IMR-90 (cell line): ENCODE measurements around the gene TIMM10. TPM values are rescaled to one million over a fixed set of nuclear protein-coding genes. Genes with fewer than 3 reads are reported as not detected.

Experiments used
- ATAC-seq: fragments of 200-7000 bp; cut with Tn5 transposase; 2 replicates; pipeline ENCODE4 v1.9.1; 2020; ENCODE audit warnings: low read depth, mild to moderate bottlenecking, moderate library complexity
- BruUV-seq: library from RNA; stranded (reverse); fragments of 400-500 nt; replicated peaks from 2 replicates; lab custom pipeline; 2021; lab: Mats Ljungman, UMichigan
- CTCF ChIA-PET: fragments of 300-600 bp; formaldehyde crosslinking; extraction: SDS; loops from one replicate; lab custom pipeline; 2021; ENCODE audit warnings: antibody characterized with exemption; lab: Yijun Ruan, JAX
- POLR2A ChIA-PET: fragments of 300-600 bp; sonication (Branson Sonifier 250); formaldehyde crosslinking; loops from one replicate; lab custom pipeline; 2022; ENCODE audit warnings: antibody characterized with exemption; ENCODE audit not compliant: unreplicated experiment; lab: Charles Lee
- DNase-seq: peaks from one replicate; pipeline ENCODE4 v3.0.0; 2013
- H2AFZ ChIP-seq: replicated peaks from 2 replicates; pipeline ENCODE3; 2013; ENCODE audit warnings: low read length, mild to moderate bottlenecking; ENCODE audit not compliant: poor library complexity
- H2AK5ac ChIP-seq: 2 replicates; pipeline ENCODE4 v1.6.1; 2013; ENCODE audit warnings: low read depth, low read length, inconsistent platforms
- H2AK9ac ChIP-seq: replicated peaks from 2 replicates; pipeline ENCODE3; 2013; ENCODE audit warnings: mild to moderate bottlenecking, low read depth, low read length, moderate library complexity; ENCODE audit not compliant: poor library complexity
- H2BK120ac ChIP-seq: 2 replicates; pipeline ENCODE4 v1.6.1; 2013; ENCODE audit warnings: low read depth, low read length, inconsistent platforms
- H2BK15ac ChIP-seq: 3 replicates; pipeline ENCODE4 v1.6.1; 2013; ENCODE audit warnings: low read depth, low read length, inconsistent platforms
- H2BK20ac ChIP-seq: 2 replicates; pipeline ENCODE4 v1.6.1; 2013; ENCODE audit warnings: low read depth, mild to moderate bottlenecking, inconsistent platforms, low read length, moderate library complexity
- H2BK5ac ChIP-seq: 2 replicates; pipeline ENCODE4 v1.6.1; 2013; ENCODE audit warnings: mild to moderate bottlenecking, low read depth, low read length, inconsistent platforms; ENCODE audit not compliant: poor library complexity, severe bottlenecking
- H3K14ac ChIP-seq: replicated peaks from 2 replicates; pipeline ENCODE4 v1.6.1; 2013; ENCODE audit warnings: low read depth, low read length, inconsistent platforms
- H3K18ac ChIP-seq: 2 replicates; pipeline ENCODE4 v1.6.1; 2013; ENCODE audit warnings: low read depth, low read length, control low read depth
- H3K23ac ChIP-seq: 2 replicates; pipeline ENCODE4 v1.6.1; 2013; ENCODE audit warnings: low read depth, low read length, inconsistent platforms
- H3K27ac ChIP-seq: 2 replicates; pipeline ENCODE4 v1.5.1; 2013; ENCODE audit warnings: mild to moderate bottlenecking, control low read depth, low read length; ENCODE audit not compliant: insufficient read depth
- H3K27me3 ChIP-seq: 2 replicates; pipeline ENCODE4 v1.6.1; 2013; ENCODE audit warnings: low read length; ENCODE audit not compliant: control insufficient read depth, insufficient read depth
- H3K36me3 ChIP-seq: 2 replicates; pipeline ENCODE4 v1.6.1; 2013; ENCODE audit warnings: low read length, mixed read lengths; ENCODE audit not compliant: control insufficient read depth, insufficient read depth
- H3K4ac ChIP-seq: 2 replicates; pipeline ENCODE4 v1.6.1; 2013; ENCODE audit warnings: low read depth, low read length, inconsistent platforms
- H3K4me1 ChIP-seq: 2 replicates; pipeline ENCODE4 v1.6.1; 2013; ENCODE audit warnings: low read length, mixed read lengths; ENCODE audit not compliant: control insufficient read depth, insufficient read depth
- H3K4me2 ChIP-seq: 2 replicates; pipeline ENCODE4 v1.6.1; 2013; ENCODE audit warnings: low read depth, mild to moderate bottlenecking, control low read depth, low read length, moderate library complexity
- H3K4me3 ChIP-seq: 2 replicates; pipeline ENCODE4 v1.5.1; 2013; ENCODE audit warnings: low read depth, mild to moderate bottlenecking, control low read depth, low read length, moderate library complexity; ENCODE audit not compliant: insufficient read depth
- H3K56ac ChIP-seq: 2 replicates; pipeline ENCODE4 v1.6.1; 2013; ENCODE audit warnings: low read length, inconsistent platforms; ENCODE audit not compliant: insufficient read depth; ENCODE audit errors: extremely low read depth
- H3K79me1 ChIP-seq, 2 experiments: 2 replicates each; pipeline ENCODE4 v1.6.1; 2013; ENCODE audit warnings: low read length in 2 of 2, inconsistent platforms in 1 of 2, low read depth in 1 of 2
- H3K9ac ChIP-seq: 2 replicates; pipeline ENCODE4 v1.6.1; 2013; ENCODE audit warnings: low read depth, low read length, control low read depth
- H3K9me1 ChIP-seq: 2 replicates; pipeline ENCODE4 v1.6.1; 2013; ENCODE audit warnings: low read length, inconsistent platforms; ENCODE audit not compliant: insufficient read depth
- H3K9me3 ChIP-seq: 2 replicates; pipeline ENCODE4 v1.6.1; 2013; ENCODE audit warnings: low read length; ENCODE audit not compliant: control insufficient read depth, insufficient read depth
- H4K20me1 ChIP-seq: 2 replicates; pipeline ENCODE4 v1.6.1; 2013; ENCODE audit warnings: low read length, inconsistent platforms; ENCODE audit not compliant: insufficient read depth
- H4K5ac ChIP-seq: 2 replicates; pipeline ENCODE4 v1.6.1; 2013; ENCODE audit warnings: mild to moderate bottlenecking, low read depth, low read length, control low read depth
- H4K8ac ChIP-seq, 2 experiments: 2 replicates each; pipeline ENCODE4 v1.6.1; 2013; ENCODE audit warnings: low read depth in 2 of 2, low read length in 2 of 2, control low read depth in 1 of 2, inconsistent platforms in 1 of 2
- H4K91ac ChIP-seq: 2 replicates; pipeline ENCODE4 v1.6.1; 2013; ENCODE audit warnings: low read depth, low read length, inconsistent platforms; ENCODE audit not compliant: insufficient read depth
- BHLHE40 ChIP-seq: fragments of 150-350 bp; IDR thresholded peaks from 2 replicates; pipeline ENCODE4 v1.6.1; 2016; ENCODE audit warnings: mild to moderate bottlenecking, low read depth, low read length
- CEBPB ChIP-seq: IDR thresholded peaks from 2 replicates; pipeline ENCODE4 v1.6.1; 2012; ENCODE audit warnings: low read depth, low read length, improper control_type of control experiment
- CHD1 ChIP-seq: IDR thresholded peaks from 2 replicates; pipeline ENCODE4 v1.6.1; 2012; ENCODE audit warnings: low read depth, low read length, improper control_type of control experiment
- CTCF ChIP-seq: conservative IDR thresholded peaks from 2 replicates; pipeline ENCODE4 v1.5.1; 2012; ENCODE audit warnings: mild to moderate bottlenecking, low read depth, low read length, improper control_type of control experiment
- ELK1 ChIP-seq: fragments of 150-350 bp; IDR thresholded peaks from 2 replicates; pipeline ENCODE4 v1.6.1; 2016; ENCODE audit warnings: low read depth, mild to moderate bottlenecking, low read length, moderate library complexity, borderline replicate concordance
- FOS ChIP-seq: fragments of 150-350 bp; IDR thresholded peaks from 2 replicates; pipeline ENCODE4 v1.6.1; 2016; ENCODE audit warnings: low read depth, low read length
- MAFK ChIP-seq: IDR thresholded peaks from 2 replicates; pipeline ENCODE4 v1.6.1; 2012; ENCODE audit warnings: low read depth, low read length, improper control_type of control experiment
- MAZ ChIP-seq: IDR thresholded peaks from 2 replicates; pipeline ENCODE4 v1.6.1; 2012; ENCODE audit warnings: low read depth, mild to moderate bottlenecking, low read length, improper control_type of control experiment, moderate library complexity, borderline replicate concordance
- MXI1 ChIP-seq: IDR thresholded peaks from 2 replicates; pipeline ENCODE4 v1.6.1; 2012; ENCODE audit warnings: low read depth, mild to moderate bottlenecking, low read length, moderate library complexity, borderline replicate concordance
- NFE2L2 ChIP-seq: fragments of 150-350 bp; IDR thresholded peaks from 2 replicates; pipeline ENCODE4 v1.6.1; 2016; ENCODE audit warnings: low read depth, mild to moderate bottlenecking, low read length
- POLR2A ChIP-seq: IDR thresholded peaks from 2 replicates; pipeline ENCODE4 v1.6.1; 2012; ENCODE audit warnings: mild to moderate bottlenecking, low read depth, low read length
- RAD21 ChIP-seq: IDR thresholded peaks from 2 replicates; pipeline ENCODE4 v1.6.1; 2012; ENCODE audit warnings: low read length, improper control_type of control experiment
- RCOR1 ChIP-seq: IDR thresholded peaks from 2 replicates; pipeline ENCODE4 v1.6.1; 2012; ENCODE audit warnings: mild to moderate bottlenecking, low read length, improper control_type of control experiment; ENCODE audit not compliant: insufficient replicate concordance
- RFX5 ChIP-seq: IDR thresholded peaks from 2 replicates; pipeline ENCODE4 v1.8.0; 2012; ENCODE audit warnings: low read depth, mild to moderate bottlenecking, low read length, moderate library complexity
- SMC3 ChIP-seq: fragments of 150-350 bp; IDR thresholded peaks from 2 replicates; pipeline ENCODE4 v1.6.1; 2016; ENCODE audit warnings: low read depth, mild to moderate bottlenecking, antibody characterized with exemption, low read length, moderate library complexity
- USF2 ChIP-seq: fragments of 150-350 bp; IDR thresholded peaks from 2 replicates; pipeline ENCODE4 v1.6.1; 2017; ENCODE audit warnings: mild to moderate bottlenecking, antibody characterized with exemption, low read length, low read depth
- WGBS, 2 experiments: methylation state at CpG; one replicate each; pipeline versions ENCODE4 v1.1.5 to v1.1.7; 2013; ENCODE audit warnings: missing lambda C conversion rate in 2 of 2; ENCODE audit not compliant: insufficient read length in 1 of 2; ENCODE audit errors: extremely low coverage in 2 of 2; 5-methylcytosine and 5-hydroxymethylcytosine counted together
- dilution Hi-C: fragments of 300-500 bp; cut with HindIII; formaldehyde crosslinking; loops from one replicate; pipeline ENCODE4 v1.14.3; 2018; ENCODE audit warnings: low sequenced_read_pairs; ENCODE audit not compliant: unreplicated experiment
- in situ Hi-C: fragments of 300-500 bp; cut with MboI; formaldehyde crosslinking; loops from 3 replicates; pipeline ENCODE4 v1.14.3; 2019; ENCODE audit warnings: low sequenced_read_pairs, inconsistent platforms, mixed read lengths
- intact Hi-C: fragments of 100-400 bp; cut with micrococcal nuclease; formaldehyde crosslinking; loops from 2 replicates; pipeline ENCODE4 v1.10.0; 2022
- polyA plus RNA-seq, 3 experiments: library from polyadenylated mRNA; depleted of rRNA; stranded (reverse); fragments of >200 nt; gene quantifications; 2 replicates each; pipeline ENCODE4 v1.2.3, GENCODE V29; 2012; ENCODE audit warnings: low replicate concordance in 1 of 3
- total RNA-seq: library from RNA; depleted of rRNA; stranded (reverse); fragments of >200 nt; gene quantifications from 2 replicates; pipeline ENCODE4 v1.2.3, GENCODE V29; 2012

TIMM10 gene
- total and polyA plus RNA-seq, 2 of the 4 experiments (the other 2 are of a cell fraction), result 96.8 to 135 TPM

GRCh38 chr11:57560146-57560545 is 29.6 kb upstream of the TIMM10 start:
- Histone ChIP-seq H2BK20ac (no peak overlapping the region), H3K4me1 (no peaks in the 10 kb centered on the region), H4K8ac (no peak overlapping the region), H2AK9ac (no peak overlapping the region), H3K79me1 (0 out of 4 replicates have a peak, but pooled peaks cover 0 to 7% of the 10 kb centered on the region in 2 experiments), H2BK120ac (no peak overlapping the region), H2BK5ac (no peak overlapping the region), H4K91ac (no peak overlapping the region), H3K4me2 (no peak overlapping the region), H2BK15ac (no peak overlapping the region), H2AFZ (no peak overlapping the region), H3K36me3 (peaks cover 17% of the 10 kb centered on the region), H3K18ac (no peak overlapping the region), H3K9me1 (no peaks in the 10 kb centered on the region), H3K56ac (no peak overlapping the region), H3K4me3 (no peak overlapping the region), H3K23ac (no peak overlapping the region), H3K4ac (no peak overlapping the region), H3K14ac (no peak overlapping the region), H3K27me3 (no peaks in the 10 kb centered on the region), H4K20me1 (0 out of 2 replicates have a peak, but pooled peaks cover 6% of the 10 kb centered on the region), H2AK5ac (no peak overlapping the region; the same call in 1 of the 2 replicates), H3K9me3 (no peaks in the 10 kb centered on the region), H3K9ac (no peak overlapping the region), H3K27ac (no peak overlapping the region), H4K5ac (no peak overlapping the region)
- no peak for DNase-seq
- no peak for ATAC-seq
- intact Hi-C loops (no loop called here), in situ Hi-C loops (no loop called here), dilution Hi-C loops (no loop called here)
- POLR2A ChIA-PET, result no interaction called here
- BruUV-seq, result no TSS peak
- CTCF ChIA-PET, result interaction anchor here (0.6 to 2.0 kb wide), 3 partner anchors 8 to 1017 kb away, joined by 3 to 10 read pairs (median 4); partner anchors contain the start of gene UBE2L6
- WGBS, 2 experiments, result no CpG with 5 or more reads among the region's 4 CpGs
- TF ChIP-seq MAZ (no peak), MXI1 (no peak), RAD21 (no peak), BHLHE40 (no peak), NFE2L2 (no peak), USF2 (no peak), CTCF (no peak), RFX5 (no peak), ELK1 (no peak), FOS (no peak), POLR2A (no peak), SMC3 (no peak), MAFK (no peak), RCOR1 (no peak), CEBPB (no peak), CHD1 (no peak)
